H1 (cell line): ENCODE data around the gene STIM2.

Experiments used
- ASH2L ChIP-seq: fragments of 200-600, 300-600 bp; sonication (generic); IDR thresholded peaks from one replicate; pipeline ENCODE4 v1.7.1; 2017; ENCODE audit warnings: low read length
- CREB1 ChIP-seq: IDR thresholded peaks from 2 replicates; pipeline ENCODE4 v1.6.1; 2012; ENCODE audit warnings: inconsistent platforms
- JUN ChIP-seq: IDR thresholded peaks from 2 replicates; pipeline ENCODE4 v1.6.1; 2011; ENCODE audit warnings: low read depth, mild to moderate bottlenecking, improper control_type of control experiment, low read length
- JUND ChIP-seq: IDR thresholded peaks from 2 replicates; pipeline ENCODE4 v1.6.1; 2011; ENCODE audit warnings: mild to moderate bottlenecking, improper control_type of control experiment, low read length
- KDM5A ChIP-seq: fragments of 200-600 bp; IDR thresholded peaks from 2 replicates; pipeline ENCODE4 v1.7.1; 2012; ENCODE audit warnings: mild to moderate bottlenecking, low read length, inconsistent platforms, mixed read lengths
- POLR2A ChIP-seq, 2 experiments: IDR thresholded peaks; 1 replicate in 1 of 2; 2 replicates in 1 of 2; pipeline ENCODE4 v1.6.1; 2011; ENCODE audit warnings: low read depth in 2 of 2, low read length in 2 of 2, mild to moderate bottlenecking in 2 of 2; ENCODE audit errors: control extremely low read depth in 1 of 2
- POLR2AphosphoS5 ChIP-seq: IDR thresholded peaks from 2 replicates; pipeline ENCODE4 v1.6.1; 2011; ENCODE audit warnings: low read depth, low read length
- RFX5 ChIP-seq: IDR thresholded peaks from 2 replicates; pipeline ENCODE4 v1.6.1; 2011; ENCODE audit warnings: low read depth, low read length, improper control_type of control experiment, borderline replicate concordance
- SIX5 ChIP-seq: IDR thresholded peaks from 2 replicates; pipeline ENCODE4 v1.6.1; 2011; ENCODE audit warnings: mild to moderate bottlenecking, low read depth, low read length
- SP2 ChIP-seq: IDR thresholded peaks from 2 replicates; pipeline ENCODE4 v1.6.1; 2012; ENCODE audit warnings: mild to moderate bottlenecking, low read length, inconsistent platforms
- TEAD4 ChIP-seq: IDR thresholded peaks from 2 replicates; pipeline ENCODE4 v1.6.1; 2012; ENCODE audit warnings: low read depth, low read length, inconsistent platforms, mixed read lengths
- TF ChIP-seq, protein P1 (sequence below), 3 experiments: IDR thresholded peaks; 1 replicate in 2 of 3; 2 replicates in 1 of 3; pipeline versions ENCODE4 v1.5.1 to v1.6.1; 2011; ENCODE audit warnings: low read length in 3 of 3, mild to moderate bottlenecking in 3 of 3, inconsistent platforms in 2 of 3, low read depth in 1 of 3, moderate library complexity in 1 of 3; ENCODE audit not compliant: insufficient read depth in 1 of 3; ENCODE audit errors: control extremely low read depth in 1 of 3
- TF ChIP-seq, protein P2 (sequence below): IDR thresholded peaks from 2 replicates; pipeline ENCODE4 v1.6.1; 2012; ENCODE audit warnings: low read length, inconsistent platforms
- TF ChIP-seq, protein P3 (sequence below): IDR thresholded peaks from 2 replicates; pipeline ENCODE4 v1.6.1; 2011; ENCODE audit warnings: low read length, improper control_type of control experiment

DNA sequence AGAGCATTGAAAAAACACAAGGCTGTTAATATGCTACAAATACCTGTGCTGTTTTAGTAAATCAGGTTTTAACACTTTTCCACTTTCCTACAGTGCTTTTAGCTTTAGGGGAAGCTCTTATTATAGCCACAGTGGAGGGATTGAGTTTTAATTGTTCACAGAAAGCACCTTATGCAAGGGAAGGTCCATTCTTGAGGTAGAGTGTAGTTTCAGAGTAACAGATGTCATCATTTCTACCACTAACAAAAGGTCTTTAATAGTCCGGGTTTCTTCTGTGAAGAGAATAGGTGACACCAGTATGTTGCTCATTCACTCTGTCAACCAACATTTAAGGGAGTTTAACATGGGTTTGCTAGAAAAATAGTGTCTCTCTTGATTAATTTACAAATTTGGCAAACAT is 104.4 kb downstream of the STIM2 start:
- TF ChIP-seq, protein P1, sequence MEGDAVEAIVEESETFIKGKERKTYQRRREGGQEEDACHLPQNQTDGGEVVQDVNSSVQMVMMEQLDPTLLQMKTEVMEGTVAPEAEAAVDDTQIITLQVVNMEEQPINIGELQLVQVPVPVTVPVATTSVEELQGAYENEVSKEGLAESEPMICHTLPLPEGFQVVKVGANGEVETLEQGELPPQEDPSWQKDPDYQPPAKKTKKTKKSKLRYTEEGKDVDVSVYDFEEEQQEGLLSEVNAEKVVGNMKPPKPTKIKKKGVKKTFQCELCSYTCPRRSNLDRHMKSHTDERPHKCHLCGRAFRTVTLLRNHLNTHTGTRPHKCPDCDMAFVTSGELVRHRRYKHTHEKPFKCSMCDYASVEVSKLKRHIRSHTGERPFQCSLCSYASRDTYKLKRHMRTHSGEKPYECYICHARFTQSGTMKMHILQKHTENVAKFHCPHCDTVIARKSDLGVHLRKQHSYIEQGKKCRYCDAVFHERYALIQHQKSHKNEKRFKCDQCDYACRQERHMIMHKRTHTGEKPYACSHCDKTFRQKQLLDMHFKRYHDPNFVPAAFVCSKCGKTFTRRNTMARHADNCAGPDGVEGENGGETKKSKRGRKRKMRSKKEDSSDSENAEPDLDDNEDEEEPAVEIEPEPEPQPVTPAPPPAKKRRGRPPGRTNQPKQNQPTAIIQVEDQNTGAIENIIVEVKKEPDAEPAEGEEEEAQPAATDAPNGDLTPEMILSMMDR (IDR thresholded peaks at IDR 0.05; ENCODE audit: control extremely low read depth in 1 of 3, insufficient read depth in 1 of 3, low read depth in 1 of 3, low read length in 3 of 3), result no peak
- TF ChIP-seq POLR2A (IDR thresholded peaks at IDR 0.05; ENCODE audit: control extremely low read depth in 1 of 2, low read depth in 2 of 2, low read length in 2 of 2) (no peak), POLR2AphosphoS5 (no peak), RFX5 (no peak), SP2 (no peak), CREB1 (no peak), SIX5 (no peak), JUN (no peak), ASH2L (no peak), KDM5A (no peak), JUND (no peak), TEAD4 (no peak)
- TF ChIP-seq, protein P2, sequence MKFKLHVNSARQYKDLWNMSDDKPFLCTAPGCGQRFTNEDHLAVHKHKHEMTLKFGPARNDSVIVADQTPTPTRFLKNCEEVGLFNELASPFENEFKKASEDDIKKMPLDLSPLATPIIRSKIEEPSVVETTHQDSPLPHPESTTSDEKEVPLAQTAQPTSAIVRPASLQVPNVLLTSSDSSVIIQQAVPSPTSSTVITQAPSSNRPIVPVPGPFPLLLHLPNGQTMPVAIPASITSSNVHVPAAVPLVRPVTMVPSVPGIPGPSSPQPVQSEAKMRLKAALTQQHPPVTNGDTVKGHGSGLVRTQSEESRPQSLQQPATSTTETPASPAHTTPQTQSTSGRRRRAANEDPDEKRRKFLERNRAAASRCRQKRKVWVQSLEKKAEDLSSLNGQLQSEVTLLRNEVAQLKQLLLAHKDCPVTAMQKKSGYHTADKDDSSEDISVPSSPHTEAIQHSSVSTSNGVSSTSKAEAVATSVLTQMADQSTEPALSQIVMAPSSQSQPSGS, result no peak
- TF ChIP-seq, protein P3, sequence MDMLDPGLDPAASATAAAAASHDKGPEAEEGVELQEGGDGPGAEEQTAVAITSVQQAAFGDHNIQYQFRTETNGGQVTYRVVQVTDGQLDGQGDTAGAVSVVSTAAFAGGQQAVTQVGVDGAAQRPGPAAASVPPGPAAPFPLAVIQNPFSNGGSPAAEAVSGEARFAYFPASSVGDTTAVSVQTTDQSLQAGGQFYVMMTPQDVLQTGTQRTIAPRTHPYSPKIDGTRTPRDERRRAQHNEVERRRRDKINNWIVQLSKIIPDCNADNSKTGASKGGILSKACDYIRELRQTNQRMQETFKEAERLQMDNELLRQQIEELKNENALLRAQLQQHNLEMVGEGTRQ, result no peak
